GM18867 (cell line): ENCODE results near the gene EFNB2.

Experiments
- ATAC-seq: cut with Tn5 transposase; IDR thresholded peaks from one replicate; pipeline ENCODE4 v1.9.1; 2021; ENCODE audit warnings: mild to moderate bottlenecking, moderate library complexity; ENCODE audit not compliant: unreplicated experiment

EFNB2 gene

GRCh38 chr13:106455777-106456176 lies 79.7 kb downstream of the EFNB2 start:
- ATAC-seq = no peak

DNA sequence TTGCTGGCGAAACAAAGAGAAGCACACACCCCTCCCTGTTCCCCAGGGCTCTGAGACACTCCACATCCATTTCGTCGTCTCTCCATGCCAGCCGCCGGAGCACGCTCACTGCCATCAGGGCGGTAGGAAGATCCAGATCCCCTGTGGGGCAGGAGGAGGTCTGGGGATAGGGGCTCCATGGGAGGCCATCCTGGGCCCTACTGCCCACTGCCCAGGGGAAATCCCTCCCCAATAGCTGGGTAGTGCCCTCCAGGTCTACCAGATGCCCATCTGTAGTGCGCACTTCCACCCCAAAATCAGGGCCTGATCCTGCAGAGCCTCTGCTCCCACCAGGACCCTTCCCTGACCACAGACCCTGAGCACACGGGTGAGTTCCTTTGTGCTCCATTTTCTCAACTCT lies 80.3 kb downstream of the EFNB2 start:
- ATAC-seq = no peak

GRCh38 chr13:106453101-106453500 lies 82.4 kb downstream of the EFNB2 start:
- ATAC-seq = no peak

DNA sequence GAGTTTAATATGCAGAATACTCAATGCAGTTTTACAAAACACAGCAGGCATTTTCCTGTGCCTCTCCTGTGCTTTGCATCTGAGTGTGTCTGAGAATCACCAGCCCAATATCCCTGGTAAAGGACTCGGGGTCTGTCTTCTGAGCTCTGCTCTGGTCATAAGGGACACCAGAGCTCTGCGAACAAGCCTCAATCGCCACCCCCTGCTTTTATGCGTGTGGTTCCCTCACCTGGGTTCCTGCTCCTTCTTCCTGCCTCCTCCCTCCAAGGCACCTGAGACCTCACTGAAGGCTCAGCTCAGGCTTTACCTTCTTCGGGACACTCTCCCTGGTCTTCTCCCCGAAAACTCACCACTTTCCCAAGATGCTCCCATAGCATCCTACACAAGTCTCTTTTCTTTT lies 84.5 kb downstream of the EFNB2 start:
- no peak for ATAC-seq

DNA sequence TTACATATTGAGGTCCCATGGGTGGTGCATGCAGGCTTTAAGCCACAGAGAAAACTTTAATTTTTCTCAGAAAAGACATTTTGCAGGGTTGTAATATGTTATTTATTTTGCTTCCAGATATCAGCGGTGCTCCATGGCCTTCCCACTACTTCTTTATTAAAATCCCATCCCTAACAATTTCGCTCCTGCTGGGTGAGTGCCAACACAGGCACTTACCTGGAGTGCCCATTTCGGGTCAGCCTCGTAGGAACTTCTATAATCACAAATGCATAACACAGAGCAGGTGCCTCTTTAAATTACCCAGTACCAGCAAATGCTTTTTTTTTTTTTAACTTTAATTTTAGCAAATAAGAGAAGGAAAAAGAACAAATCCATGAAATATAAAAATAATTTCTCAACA lies 86.4 kb downstream of the EFNB2 start:
- no peak for ATAC-seq

DNA sequence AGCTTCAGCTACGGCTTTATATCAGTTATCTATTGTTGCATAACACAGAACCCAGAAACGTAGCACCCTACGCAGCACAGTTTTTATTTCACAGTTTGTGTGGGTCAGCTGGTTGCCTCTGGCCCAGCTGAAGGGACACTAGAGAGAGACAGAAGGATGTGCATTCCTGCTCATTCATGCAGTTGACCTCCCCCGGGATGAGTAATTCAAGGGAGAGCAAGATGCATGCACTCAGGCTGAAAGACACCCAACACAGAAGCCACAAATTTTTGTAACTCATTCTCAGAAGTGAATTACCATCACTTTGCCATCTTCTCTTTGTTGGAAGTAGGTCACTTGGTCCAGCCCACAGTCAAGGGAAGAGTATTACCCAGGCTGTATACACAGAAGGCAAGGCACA lies 89.5 kb downstream of the EFNB2 start:
- ATAC-seq = no peak

- ATAC-seq = no peak
Measured at GRCh38 chr13:106443607-106444322, 91.7 kb downstream of the EFNB2 start.

GRCh38 chr13:106440866-106441265 lies 94.6 kb downstream of the EFNB2 start:
- ATAC-seq = no peak
